ENCODE data around the gene CDK19.
"Not testable (repeated sequence)": the region's sequence is repeated elsewhere in the genome, so short reads cannot be mapped to it uniquely, and the experiment has no call there.

CDK19 gene

GRCh38 chr6:110753936-110754668 lies 61.2 kb downstream of the CDK19 start:
- DNase-seq = not testable (repeated sequence)

GRCh38 chr6:110748453-110748852 lies 66.8 kb downstream of the CDK19 start:
- DNase-seq = no peak

GRCh38 chr6:110746680-110747079 lies 68.6 kb downstream of the CDK19 start:
- no peak for DNase-seq

GRCh38 chr6:110744991-110745390 lies 70.3 kb downstream of the CDK19 start:
- DNase-seq = no peak

GRCh38 chr6:110742552-110742951 lies 72.7 kb downstream of the CDK19 start:
- DNase-seq = not testable (repeated sequence)

- DNase-seq = no peak
These were observed 73.8 kb downstream of the CDK19 start for GRCh38 chr6:110741517-110741916.

GRCh38 chr6:110738899-110739365 lies 76.3 kb downstream of the CDK19 start:
- DNase-seq = no peak

- no peak for DNase-seq
These were observed 79.6 kb downstream of the CDK19 start for GRCh38 chr6:110735666-110736065.

GRCh38 chr6:110731898-110732297 lies 83.4 kb downstream of the CDK19 start:
- DNase-seq = no peak

- no peak for DNase-seq
These were observed 84.1 kb downstream of the CDK19 start for GRCh38 chr6:110731196-110731595.

- DNase-seq = no peak
These were observed 86.8 kb downstream of the CDK19 start for GRCh38 chr6:110728501-110728900.

GRCh38 chr6:110723017-110723416 lies 92.3 kb downstream of the CDK19 start:
- no peak for DNase-seq

- DNase-seq = no peak
These were observed 95.2 kb downstream of the CDK19 start for GRCh38 chr6:110720066-110720465.

GRCh38 chr6:110719601-110720000 lies 95.7 kb downstream of the CDK19 start:
- DNase-seq = not testable (repeated sequence)

- no peak for DNase-seq
These were observed 101.1 kb downstream of the CDK19 start for GRCh38 chr6:110714143-110714542.

- DNase-seq = no peak
These were observed 103.0 kb downstream of the CDK19 start for GRCh38 chr6:110712238-110712637.

- no peak for DNase-seq
These were observed 105.2 kb downstream of the CDK19 start for GRCh38 chr6:110710115-110710514.

GRCh38 chr6:110708295-110708950 lies 106.8 kb downstream of the CDK19 start:
- no peak for DNase-seq

GRCh38 chr6:110705543-110705942 lies 109.7 kb downstream of the CDK19 start:
- no peak for DNase-seq

- DNase-seq = no peak
These were observed 111.2 kb downstream of the CDK19 start for GRCh38 chr6:110703906-110704594.

GRCh38 chr6:110703010-110703905 lies 112.0 kb downstream of the CDK19 start:
- no peak for DNase-seq

GRCh38 chr6:110699780-110700179 lies 115.5 kb downstream of the CDK19 start:
- DNase-seq = no peak

GRCh38 chr6:110693994-110694393 lies 121.3 kb downstream of the CDK19 start:
- DNase-seq = no peak
